ENCODE results near the gene HDAC4.

HDAC4 gene

DNA sequence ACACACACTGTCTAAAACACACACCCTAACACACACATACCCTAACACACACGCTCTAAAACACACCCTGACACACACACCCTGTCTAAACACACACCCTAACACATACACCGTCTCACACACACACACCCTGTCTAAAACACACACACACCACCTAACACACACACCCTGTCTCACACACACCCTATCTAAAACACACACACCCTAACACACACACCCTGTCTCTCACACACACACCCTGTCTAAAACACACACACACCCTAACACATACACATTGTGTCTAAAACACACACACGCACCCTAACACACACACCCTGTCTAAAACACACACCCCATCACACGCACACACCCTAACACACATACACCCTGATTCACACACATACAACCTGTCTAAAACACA lies 54.1 kb downstream of the HDAC4 start:
- TF ChIP-seq, protein P1, sequence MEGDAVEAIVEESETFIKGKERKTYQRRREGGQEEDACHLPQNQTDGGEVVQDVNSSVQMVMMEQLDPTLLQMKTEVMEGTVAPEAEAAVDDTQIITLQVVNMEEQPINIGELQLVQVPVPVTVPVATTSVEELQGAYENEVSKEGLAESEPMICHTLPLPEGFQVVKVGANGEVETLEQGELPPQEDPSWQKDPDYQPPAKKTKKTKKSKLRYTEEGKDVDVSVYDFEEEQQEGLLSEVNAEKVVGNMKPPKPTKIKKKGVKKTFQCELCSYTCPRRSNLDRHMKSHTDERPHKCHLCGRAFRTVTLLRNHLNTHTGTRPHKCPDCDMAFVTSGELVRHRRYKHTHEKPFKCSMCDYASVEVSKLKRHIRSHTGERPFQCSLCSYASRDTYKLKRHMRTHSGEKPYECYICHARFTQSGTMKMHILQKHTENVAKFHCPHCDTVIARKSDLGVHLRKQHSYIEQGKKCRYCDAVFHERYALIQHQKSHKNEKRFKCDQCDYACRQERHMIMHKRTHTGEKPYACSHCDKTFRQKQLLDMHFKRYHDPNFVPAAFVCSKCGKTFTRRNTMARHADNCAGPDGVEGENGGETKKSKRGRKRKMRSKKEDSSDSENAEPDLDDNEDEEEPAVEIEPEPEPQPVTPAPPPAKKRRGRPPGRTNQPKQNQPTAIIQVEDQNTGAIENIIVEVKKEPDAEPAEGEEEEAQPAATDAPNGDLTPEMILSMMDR (conservative IDR thresholded peaks at IDR 0.05; ENCODE audit: low read depth, low read length), result no peak
- DNase-seq (ENCODE audit: low read depth), result no peak
- H3K4me3 ChIP-seq (ENCODE audit: low read depth, low read length), result no peak overlapping the region

DNA sequence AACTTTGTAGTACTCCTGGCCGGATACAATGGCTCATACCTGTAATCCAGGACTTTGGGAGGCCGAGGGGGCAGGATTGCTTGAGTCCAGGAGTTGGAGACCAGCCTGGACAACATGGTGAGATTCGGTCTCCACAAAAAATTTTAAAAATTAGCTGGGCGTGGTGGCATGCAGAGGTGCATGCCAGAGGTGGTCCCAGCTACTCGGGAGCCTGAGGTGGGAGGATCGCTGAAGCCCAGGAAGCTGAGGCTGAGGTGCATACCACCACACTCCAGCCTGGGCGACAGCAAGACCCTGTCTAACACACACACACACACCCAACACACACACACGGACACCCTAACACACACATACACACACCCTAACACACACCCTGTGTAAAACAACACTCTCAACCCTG lies 55.6 kb downstream of the HDAC4 start:
- no peak overlapping the region for H3K4me3 ChIP-seq (ENCODE audit: low read depth, low read length)
- TF ChIP-seq, protein P1 (conservative IDR thresholded peaks at IDR 0.05; ENCODE audit: low read depth, low read length), result no peak
- DNase-seq (ENCODE audit: low read depth), result no peak

DNA sequence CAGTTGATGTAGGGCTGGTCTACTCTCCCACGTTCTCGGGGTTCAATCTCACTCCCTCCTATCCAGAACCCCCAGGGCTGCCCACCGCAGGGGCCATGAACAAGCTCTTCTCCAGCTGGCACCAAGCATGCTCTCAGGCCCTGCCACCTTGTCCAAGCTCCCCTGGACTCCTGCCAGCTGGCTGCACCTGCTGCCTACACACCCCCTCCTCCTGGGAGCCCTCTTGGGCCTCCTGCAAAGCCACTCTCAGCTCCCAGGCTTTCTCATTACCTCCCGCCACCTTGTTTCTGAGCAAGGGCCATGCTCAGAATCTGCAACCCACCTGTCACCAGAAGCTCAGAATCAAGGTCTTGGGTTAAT lies 56.0 kb downstream of the HDAC4 start:
- no peak for DNase-seq (ENCODE audit: low read depth)
- TF ChIP-seq, protein P1 (conservative IDR thresholded peaks at IDR 0.05; ENCODE audit: low read depth, low read length), result no peak
- no peak overlapping the region for H3K4me3 ChIP-seq (ENCODE audit: low read depth, low read length)

DNA sequence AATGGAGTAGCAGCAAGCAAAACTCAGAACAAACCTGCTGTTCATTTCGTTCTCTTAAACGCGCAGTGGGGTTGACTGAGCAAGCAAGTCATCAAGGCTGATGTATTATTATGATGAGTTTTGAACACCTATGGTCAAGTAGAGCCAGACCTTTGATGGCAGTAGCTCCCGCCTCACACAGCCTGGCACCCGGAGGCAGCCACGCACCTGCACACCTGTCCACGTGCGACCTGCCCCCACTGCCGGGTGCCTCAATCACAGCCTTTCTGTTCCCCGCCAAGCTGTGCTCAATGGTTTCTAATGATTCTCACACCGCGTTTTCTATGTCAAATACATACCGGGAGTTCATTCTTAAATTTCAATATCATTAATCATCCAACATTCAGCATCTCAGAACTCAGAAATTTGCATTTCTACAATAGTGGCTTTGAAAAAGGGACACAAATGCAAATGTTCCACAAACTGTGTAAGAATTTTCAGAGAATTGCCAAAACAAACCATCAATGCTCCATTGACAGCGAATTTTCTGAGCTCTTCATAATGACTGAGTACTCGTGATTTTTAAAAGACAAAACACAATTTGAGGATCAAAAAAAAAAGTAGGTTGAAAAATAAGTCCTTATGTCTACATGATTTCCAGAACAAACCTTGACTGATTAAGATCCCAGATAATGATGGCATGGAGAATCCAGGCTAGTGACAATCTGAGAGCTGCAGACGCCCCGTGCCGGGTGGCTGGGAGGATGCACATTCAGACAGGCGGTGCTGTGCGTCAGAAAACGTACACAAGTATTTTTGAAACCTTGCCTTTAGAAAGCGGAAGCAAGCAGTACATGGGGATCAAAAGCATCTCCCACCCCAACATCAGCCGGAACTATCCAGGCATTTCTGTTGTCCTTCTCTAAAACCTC lies 56.6 kb downstream of the HDAC4 start:
- TF ChIP-seq, protein P1 (conservative IDR thresholded peaks at IDR 0.05; ENCODE audit: low read depth, low read length), result no peak

DNA sequence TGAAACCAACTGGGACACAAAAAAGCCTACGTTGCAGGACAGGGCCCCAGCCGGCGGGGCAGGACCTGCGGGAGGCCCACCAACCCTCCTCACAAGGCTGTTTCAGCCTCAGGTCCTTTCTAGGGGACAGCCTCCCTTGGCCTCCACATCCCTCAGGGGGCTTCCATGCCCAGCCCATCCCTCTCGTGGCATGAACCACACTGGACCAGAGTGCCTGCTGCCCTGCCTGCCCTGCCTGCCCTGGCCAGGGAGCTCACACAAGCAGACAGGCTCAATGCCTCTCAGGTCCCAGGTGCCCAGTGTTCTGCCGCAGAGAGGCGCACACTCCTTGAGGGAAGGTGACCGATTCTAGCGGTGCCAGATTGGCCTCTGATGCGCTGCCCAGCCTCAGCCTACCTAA lies 57.4 kb downstream of the HDAC4 start:
- no peak overlapping the region for H3K4me3 ChIP-seq (ENCODE audit: low read depth, low read length)
- no peak for DNase-seq (ENCODE audit: low read depth)
- TF ChIP-seq, protein P1 (conservative IDR thresholded peaks at IDR 0.05; ENCODE audit: low read depth, low read length), result no peak

More for the DNA sequence above, 56.6 kb downstream of the HDAC4 start:
- no peak overlapping the region for H3K4me3 ChIP-seq (ENCODE audit: low read depth, low read length)
- no peak for DNase-seq (ENCODE audit: low read depth)

DNA sequence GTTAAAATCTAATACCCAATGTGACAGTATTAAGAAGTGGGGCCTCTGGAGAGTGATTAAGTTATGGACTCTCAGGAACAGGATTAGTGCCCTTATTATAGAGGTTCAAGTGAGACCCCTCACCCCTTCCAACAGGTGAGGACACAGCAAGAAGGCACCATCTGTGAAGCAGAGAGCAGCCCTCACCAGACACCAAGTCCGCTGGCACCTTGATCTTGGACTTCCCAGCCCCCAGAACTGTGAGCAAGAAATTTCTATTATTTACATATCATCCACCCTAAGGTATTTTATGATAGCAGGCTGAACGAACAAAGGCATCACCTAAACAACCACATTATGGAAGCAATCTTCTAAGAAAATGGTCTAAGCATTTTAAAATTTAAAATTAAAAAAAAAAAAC lies 59.0 kb downstream of the HDAC4 start:
- H3K4me3 ChIP-seq (ENCODE audit: low read depth, low read length), result no peak overlapping the region
- DNase-seq (ENCODE audit: low read depth), result no peak
- TF ChIP-seq, protein P1 (conservative IDR thresholded peaks at IDR 0.05; ENCODE audit: low read depth, low read length), result no peak

Measured in choroid plexus epithelial cell (primary cell).